ENCODE measurements around the gene SLC24A4. TPM values are rescaled to one million over a fixed set of nuclear protein-coding genes. Genes with fewer than 3 reads are reported as not detected.

The SLC24A4 gene
- total RNA-seq, 1 donor, result not detected

DNA sequence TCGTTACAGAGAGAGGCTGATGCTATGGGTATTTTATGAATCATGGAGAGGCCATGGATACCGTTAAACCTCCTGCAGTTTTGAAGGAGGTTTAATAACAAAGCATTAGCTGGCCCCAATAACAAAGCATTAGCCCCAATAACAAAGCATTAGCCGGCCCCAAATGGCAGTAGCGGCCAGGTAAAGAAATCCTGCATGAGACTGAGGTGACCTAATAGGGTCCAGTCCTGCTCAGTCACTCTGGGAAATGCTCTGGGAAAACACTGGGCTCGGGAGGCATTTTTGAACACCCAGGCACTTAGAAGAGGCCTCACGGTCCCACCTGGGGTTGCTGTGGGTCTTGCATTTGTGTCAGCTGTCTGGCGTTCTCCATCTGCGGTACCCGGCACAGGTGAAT is 189.8 kb downstream of the SLC24A4 start:
- peak overlapping the region; percentile 76 for H3K4me3 ChIP-seq (ENCODE audit: low read depth, low read length)
- no peak for TF ChIP-seq CTCF (IDR thresholded peaks at IDR 0.05; ENCODE audit: insufficient read depth, low read length)
- DNase-seq (ENCODE audit: low read depth), result no peak

GRCh38 chr14:92513204-92513965 is 190.4 kb downstream of the SLC24A4 start, which contains the start of gene RIN3:
Gene RIN3 (plus strand): TSS chr14:92513781. CDS start chr14:92513933, 152 bp downstream.
- peak; percentile 59 for DNase-seq (ENCODE audit: low read depth)
- TF ChIP-seq CTCF (IDR thresholded peaks at IDR 0.05; ENCODE audit: insufficient read depth, low read length), result no peak

GRCh38 chr14:92513966-92514843 is 191.2 kb downstream of the SLC24A4 start:
- TF ChIP-seq CTCF (IDR thresholded peaks at IDR 0.05; ENCODE audit: insufficient read depth, low read length), result no peak
- peak; percentile 37 for DNase-seq (ENCODE audit: low read depth)

More at GRCh38 chr14:92513204-92513965, 190.4 kb downstream of the SLC24A4 start, which contains the start of gene RIN3:
- peak within 1 kb of the TSS; percentile 76 for H3K4me3 ChIP-seq (ENCODE audit: low read depth, low read length)

DNA sequence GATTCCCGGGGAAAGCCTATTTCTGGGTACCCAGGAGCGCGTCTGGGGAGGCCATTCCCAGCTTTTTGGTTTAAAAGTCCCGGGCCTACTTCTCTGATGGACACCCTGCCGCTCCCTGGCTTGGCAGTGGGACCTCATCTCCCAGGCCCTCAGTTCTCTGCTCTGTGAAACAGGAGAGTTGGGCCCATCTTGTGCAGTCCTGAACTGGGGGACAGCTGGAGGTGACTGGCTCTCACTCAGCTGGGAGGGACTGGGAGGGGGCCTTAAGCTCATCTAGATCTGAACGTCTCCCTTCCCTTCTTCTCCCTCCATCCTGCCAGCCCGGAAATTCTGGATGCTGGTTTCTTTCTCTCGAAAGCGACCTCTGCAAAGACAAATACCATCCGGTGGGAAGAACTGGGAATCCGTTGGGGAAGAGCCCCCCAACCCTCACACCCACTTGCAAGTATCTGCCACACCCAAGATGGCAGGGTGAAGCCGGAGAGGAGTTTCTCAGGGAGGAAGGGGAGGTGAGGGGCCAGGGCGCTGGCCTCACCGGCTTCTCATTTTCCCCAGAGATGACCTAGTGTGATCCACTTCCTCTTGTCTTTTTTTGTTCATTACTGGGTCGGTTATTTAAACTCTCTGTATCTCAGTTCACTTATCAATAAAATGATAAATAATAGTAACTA is 192.0 kb downstream of the SLC24A4 start:
- DNase-seq (ENCODE audit: low read depth), result no peak
- TF ChIP-seq CTCF (IDR thresholded peaks at IDR 0.05; ENCODE audit: insufficient read depth, low read length), result no peak
- H3K4me3 ChIP-seq (ENCODE audit: low read depth, low read length), result peak overlapping the region; percentile 76

More at GRCh38 chr14:92513966-92514843, 191.2 kb downstream of the SLC24A4 start:
- peak overlapping the region; percentile 76 for H3K4me3 ChIP-seq (ENCODE audit: low read depth, low read length)

- DNase-seq (ENCODE audit: low read depth), result no peak
- H3K4me3 ChIP-seq (ENCODE audit: low read depth, low read length), result no peak overlapping the region
- TF ChIP-seq CTCF (IDR thresholded peaks at IDR 0.05; ENCODE audit: insufficient read depth, low read length), result no peak
Measured at GRCh38 chr14:92515546-92516343, 192.8 kb downstream of the SLC24A4 start.

Data from fibroblast of the aortic adventitia (primary cell).